Measurements from ENCODE around the gene SEPTIN7. TPM values are rescaled to one million over a fixed set of nuclear protein-coding genes. Genes with fewer than 3 reads are reported as not detected.

SEPTIN7 gene
- total RNA-seq, 1 donor from 2014 or later: 200 TPM

GRCh38 chr7:35757574-35757973 is 43.3 kb upstream of the SEPTIN7 start:
- Mint-ChIP-seq H3K27me3 (no peaks in the 10 kb centered on the region), H3K27ac (no peak overlapping the region), H3K4me3 (no peak overlapping the region), H3K9me3 (peaks cover 6% of the 10 kb centered on the region), H3K36me3 (no peaks in the 10 kb centered on the region), H3K4me1 (ENCODE audit: unreplicated experiment) (peaks cover 26% of the 10 kb centered on the region)
- DNase-seq (ENCODE audit: extremely low spot score, unreplicated experiment): no peak
- no peak for TF ChIP-seq CTCF (conservative IDR thresholded peaks at IDR 0.05)

- peak overlapping the region; percentile 8 for H3K27ac Mint-ChIP-seq
- H3K36me3 Mint-ChIP-seq: no peaks in the 10 kb centered on the region
- H3K9me3 Mint-ChIP-seq: peaks cover 6% of the 10 kb centered on the region
- TF ChIP-seq CTCF (conservative IDR thresholded peaks at IDR 0.05): peak; percentile 53
- H3K27me3 Mint-ChIP-seq: no peaks in the 10 kb centered on the region
- no peak overlapping the region for H3K4me3 Mint-ChIP-seq
- H3K4me1 Mint-ChIP-seq (ENCODE audit: unreplicated experiment): peaks cover 31% of the 10 kb centered on the region
- no peak for DNase-seq (ENCODE audit: extremely low spot score, unreplicated experiment)
Observed at GRCh38 chr7:35758421-35758820, 42.4 kb upstream of the SEPTIN7 start.

- Mint-ChIP-seq H3K9me3 (peaks cover 6% of the 10 kb centered on the region), H3K4me1 (ENCODE audit: unreplicated experiment) (peaks cover 31% of the 10 kb centered on the region), H3K27ac (no peak overlapping the region), H3K36me3 (no peaks in the 10 kb centered on the region), H3K27me3 (no peaks in the 10 kb centered on the region), H3K4me3 (no peak overlapping the region)
- no peak for TF ChIP-seq CTCF (conservative IDR thresholded peaks at IDR 0.05)
- DNase-seq (ENCODE audit: extremely low spot score, unreplicated experiment): no peak
Observed at GRCh38 chr7:35760143-35760745, 40.6 kb upstream of the SEPTIN7 start.

GRCh38 chr7:35761871-35762677 is 38.8 kb upstream of the SEPTIN7 start:
- no peak for TF ChIP-seq CTCF (conservative IDR thresholded peaks at IDR 0.05)
- Mint-ChIP-seq H3K4me3 (no peak overlapping the region), H3K36me3 (no peaks in the 10 kb centered on the region), H3K9me3 (peaks cover 6% of the 10 kb centered on the region), H3K4me1 (ENCODE audit: unreplicated experiment) (peaks cover 28% of the 10 kb centered on the region), H3K27ac (no peak overlapping the region), H3K27me3 (no peaks in the 10 kb centered on the region)
- no peak for DNase-seq (ENCODE audit: extremely low spot score, unreplicated experiment)

GRCh38 chr7:35762781-35763180 is 38.1 kb upstream of the SEPTIN7 start:
- TF ChIP-seq CTCF (conservative IDR thresholded peaks at IDR 0.05): no peak
- Mint-ChIP-seq H3K27me3 (no peaks in the 10 kb centered on the region), H3K36me3 (no peaks in the 10 kb centered on the region), H3K9me3 (peaks cover 6% of the 10 kb centered on the region), H3K4me3 (no peak overlapping the region), H3K27ac (no peak overlapping the region), H3K4me1 (ENCODE audit: unreplicated experiment) (peaks cover 28% of the 10 kb centered on the region)
- no peak for DNase-seq (ENCODE audit: extremely low spot score, unreplicated experiment)

Measured in type B pancreatic cell (in vitro differentiated cells).